Pancreas (tissue), 10 donors: ENCODE data around the gene PSMA3. TPM values are rescaled to one million over a fixed set of nuclear protein-coding genes. Genes with fewer than 3 reads are reported as not detected.

Experiments
- ATAC-seq, 4 donors: fragments of 200-7000 bp; cut with Tn5 transposase; one replicate each; pipeline versions ENCODE4 v1.8.0 to v1.9.1; 2020; ENCODE audit warnings: mild to moderate bottlenecking in 4 of 4, moderate library complexity in 4 of 4
- DNase-seq, 6 donors: peaks; one replicate each; pipeline ENCODE4 v3.0.0-alpha.2; 2020
- FAIRE-seq: peaks from 2 replicates; lab custom pipeline; 2012; peaks lifted over from hg19 to GRCh38; lab: Jason Lieb, UNC
- H3K27ac ChIP-seq, 4 donors: fragments of 200-600 bp; sonication (generic); 1 replicate in 3 of 4; 2 replicates in 1 of 4; pipeline versions ENCODE4 v1.5.0 to v1.8.0; 2020
- H3K27me3 ChIP-seq, 4 donors: fragments of 200-600 bp; one replicate each; pipeline ENCODE4 v1.8.0; 2021
- H3K36me3 ChIP-seq, 3 donors: fragments of 200-600 bp; sonication (generic) in 1 of 3; one replicate each; pipeline versions ENCODE4 v1.5.0 to v1.8.0; 2020 to 2021
- H3K4me1 ChIP-seq, 3 donors: fragments of 200-600 bp; one replicate each; pipeline ENCODE4 v1.8.0; 2021
- H3K4me3 ChIP-seq, 4 donors: fragments of 200-600 bp; sonication (generic) in 2 of 4; one replicate each; pipeline versions ENCODE4 v1.5.0 to v1.8.0; 2020 to 2021
- H3K9me3 ChIP-seq, 4 donors: fragments of 200-600 bp; one replicate each; pipeline ENCODE4 v1.8.0; 2021
- CTCF ChIP-seq, 4 donors: fragments of 200-600 bp; sonication (generic) in 3 of 4; IDR thresholded peaks; one replicate each; pipeline versions ENCODE4 v1.5.0 to v1.8.0; 2021; ENCODE audit warnings: antibody characterized with exemption in 4 of 4
- WGBS, 2 donors: extraction: QIAGEN DNeasy Blood & Tissue Kit; methylation state at CpG; one replicate each; pipeline ENCODE4 v1.1.7; 2013; 5-methylcytosine and 5-hydroxymethylcytosine counted together
- intact Hi-C, 3 donors: fragments of 100-400 bp; cut with DNase I; formaldehyde crosslinking; loops; one replicate each; pipeline versions ENCODE4 v1.11.1 to v1.14.2; 2022
- polyA plus RNA-seq, 2 donors: library from polyadenylated mRNA; stranded (reverse); fragments of 200-250 nt; gene quantifications; one replicate each; pipeline ENCODE4 v1.2.3, GENCODE V29; 2013
- total RNA-seq, 6 donors: library from RNA; stranded (reverse); fragmentation: NEBNext Ultra II Directional in 4 of 6; extraction: Animal tissue kit (Norgen Biotek cat#: 25700) in 4 of 6; gene quantifications; one replicate each; pipeline versions ENCODE4 v1.2.1 to v1.2.4, GENCODE V29; 2021 to 2023
- donor health status: healthy with polysubstance abuse.
- donor health status: DM: no; HTN: no; CAD: no; lungs with moderate emphysema.
- donor health status: DM: no; HTN: no; CAD: no.
- donor health status: control.
- donor health status: control.
- donor health status: Bipolar disorder and iron deficiency.
- donor health status: DM: yes; HTN: yes; CAD: no.
- donor health status: DM: no; HTN: no; CAD: no.
- donor health status: DM: no; HTN: no; CAD: no.
- donor health status: DM: yes; HTN: yes; CAD: no.

PSMA3 gene
- total and polyA plus RNA-seq, 8 donors, result 40.0 to 74.7 (median 62.6) TPM

- intact Hi-C loops, result no loop called here
- 82 to 94% methylated on average over 1 of the region's 1 CpG for WGBS, 2 donors
These were observed 31.6 kb downstream of the PSMA3 start for GRCh38 chr14:58276208-58276607.

GRCh38 chr14:58278177-58278576, 33.5 kb downstream of the PSMA3 start:
- intact Hi-C loops, result no loop called here
- Histone ChIP-seq H3K27me3 (no peaks in the 10 kb centered on the region), H3K27ac (no peak overlapping the region), H3K9me3 (no peaks in the 10 kb centered on the region), H3K4me3 (no peak overlapping the region), H3K36me3 (no peaks in the 10 kb centered on the region), H3K4me1 (peaks cover 6 to 36% (median 33%) of the 10 kb centered on the region in 3 donors)
- no peak for DNase-seq
- WGBS, 2 donors, result 96% methylated on average over 8 of the region's 8 CpGs
- no peak for FAIRE-seq
- no peak for TF ChIP-seq CTCF (IDR thresholded peaks at IDR 0.05)
- ATAC-seq, result no peak

More at GRCh38 chr14:58276208-58276607, 31.6 kb downstream of the PSMA3 start:
- Histone ChIP-seq H3K9me3 (no peaks in the 10 kb centered on the region), H3K27me3 (no peaks in the 10 kb centered on the region), H3K4me1 (peaks cover 12 to 29% (median 26%) of the 10 kb centered on the region in 3 donors), H3K36me3 (peaks cover 0 to 8% (median 0%) of the 10 kb centered on the region in 3 donors), H3K4me3 (no peak overlapping the region), H3K27ac (no peak overlapping the region)
- ATAC-seq (no peak), FAIRE-seq (no peak), DNase-seq (no peak)
- TF ChIP-seq CTCF (IDR thresholded peaks at IDR 0.05), result no peak

GRCh38 chr14:58280954-58281787, 36.5 kb downstream of the PSMA3 start:
- Histone ChIP-seq H3K9me3 (no peaks in the 10 kb centered on the region), H3K27ac (peak overlapping the region in 2 of 4 donors; percentile 66 to 77), H3K36me3 (peaks cover 0 to 5% (median 0%) of the 10 kb centered on the region in 3 donors), H3K27me3 (no peaks in the 10 kb centered on the region), H3K4me3 (no peak overlapping the region), H3K4me1 (peaks cover 0 to 37% (median 34%) of the 10 kb centered on the region in 3 donors)
- intact Hi-C loops, result no loop called here
- DNase-seq (peak in 3 of 6 donors; percentile 18 to 50 (median 34)), ATAC-seq (peak; percentile 59 to 82 (median 70)), FAIRE-seq (peak; percentile 87)
- WGBS, 2 donors, result 24 to 30% methylated on average over 4 of the region's 4 CpGs
- no peak for TF ChIP-seq CTCF (IDR thresholded peaks at IDR 0.05)

- ATAC-seq (peak in 3 of 4 donors; percentile 28 to 51 (median 32)), FAIRE-seq (no peak), DNase-seq (no peak)
- no peak overlapping the region for H3K4me3 ChIP-seq
- H3K4me1 ChIP-seq, result peaks cover 0 to 42% (median 34%) of the 10 kb centered on the region in 3 donors
- peak overlapping the region in 3 of 4 donors; percentile 11 to 77 (median 66) for H3K27ac ChIP-seq
- WGBS, 2 donors, result 19 to 30% methylated on average over 3 of the region's 3 CpGs
- no peaks in the 10 kb centered on the region for H3K9me3 ChIP-seq
- intact Hi-C loops, result no loop called here
- H3K27me3 ChIP-seq, result no peaks in the 10 kb centered on the region
- no peak for TF ChIP-seq CTCF (IDR thresholded peaks at IDR 0.05)
- peaks cover 0 to 5% (median 0%) of the 10 kb centered on the region in 3 donors for H3K36me3 ChIP-seq
These were observed 37.3 kb downstream of the PSMA3 start for GRCh38 chr14:58281969-58282368.
